Measurements from ENCODE around the gene HSP90AB1.

DNA sequence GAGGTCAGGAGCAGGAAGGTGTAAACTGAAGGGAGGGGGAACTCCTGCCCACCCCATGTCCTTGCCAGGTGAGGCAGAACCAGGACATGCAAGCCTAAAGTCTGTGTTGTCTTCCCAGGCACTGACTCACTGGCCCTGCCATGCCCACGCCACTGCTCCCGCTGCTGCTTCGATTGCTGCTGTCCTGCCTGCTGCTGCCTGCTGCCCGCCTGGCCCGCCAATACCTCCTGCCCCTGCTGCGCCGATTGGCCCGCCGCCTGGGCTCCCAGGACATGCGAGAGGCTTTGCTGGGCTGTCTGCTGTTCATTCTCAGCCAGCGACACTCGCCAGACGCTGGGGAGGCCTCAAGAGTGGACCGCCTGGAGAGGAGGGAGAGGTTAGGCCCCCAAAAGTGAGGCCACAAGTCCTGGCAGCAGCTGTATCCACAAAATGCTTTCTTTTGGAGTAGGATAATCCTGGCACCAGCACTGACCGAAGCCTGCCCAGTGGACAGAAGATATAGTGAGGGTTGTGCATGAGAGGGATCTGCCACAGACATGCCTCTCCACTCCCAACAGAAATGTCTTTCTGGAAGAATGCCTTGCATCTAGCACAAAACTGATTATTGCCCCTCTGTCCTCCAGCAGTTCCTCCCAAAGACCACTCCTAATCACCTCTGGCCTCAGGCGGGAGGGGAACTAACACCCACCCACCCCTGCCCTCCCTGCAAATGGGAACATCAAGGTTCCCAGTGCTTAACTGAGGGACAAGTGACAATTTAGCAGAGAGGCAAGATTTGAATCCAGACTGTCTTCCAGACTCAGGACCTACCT lies 29.4 kb upstream of the HSP90AB1 start:
- TF ChIP-seq, protein P1, sequence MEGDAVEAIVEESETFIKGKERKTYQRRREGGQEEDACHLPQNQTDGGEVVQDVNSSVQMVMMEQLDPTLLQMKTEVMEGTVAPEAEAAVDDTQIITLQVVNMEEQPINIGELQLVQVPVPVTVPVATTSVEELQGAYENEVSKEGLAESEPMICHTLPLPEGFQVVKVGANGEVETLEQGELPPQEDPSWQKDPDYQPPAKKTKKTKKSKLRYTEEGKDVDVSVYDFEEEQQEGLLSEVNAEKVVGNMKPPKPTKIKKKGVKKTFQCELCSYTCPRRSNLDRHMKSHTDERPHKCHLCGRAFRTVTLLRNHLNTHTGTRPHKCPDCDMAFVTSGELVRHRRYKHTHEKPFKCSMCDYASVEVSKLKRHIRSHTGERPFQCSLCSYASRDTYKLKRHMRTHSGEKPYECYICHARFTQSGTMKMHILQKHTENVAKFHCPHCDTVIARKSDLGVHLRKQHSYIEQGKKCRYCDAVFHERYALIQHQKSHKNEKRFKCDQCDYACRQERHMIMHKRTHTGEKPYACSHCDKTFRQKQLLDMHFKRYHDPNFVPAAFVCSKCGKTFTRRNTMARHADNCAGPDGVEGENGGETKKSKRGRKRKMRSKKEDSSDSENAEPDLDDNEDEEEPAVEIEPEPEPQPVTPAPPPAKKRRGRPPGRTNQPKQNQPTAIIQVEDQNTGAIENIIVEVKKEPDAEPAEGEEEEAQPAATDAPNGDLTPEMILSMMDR (IDR thresholded peaks at IDR 0.05; ENCODE audit: low read depth, low read length, poor library complexity, severe bottlenecking), result no peak
- no peak for TF ChIP-seq EZH2phosphoT487 (IDR thresholded peaks at IDR 0.05; ENCODE audit: borderline replicate concordance, low read length)
